HG03558 (cell line): ENCODE data around the gene RHOV.
"Not testable (repeated sequence)": the region's sequence is repeated elsewhere in the genome, so short reads cannot be mapped to it uniquely, and the experiment has no call there.

Experiments
- ATAC-seq: cut with Tn5 transposase; IDR thresholded peaks from one replicate; pipeline ENCODE4 v1.9.1; 2021; ENCODE audit warnings: moderate number of reproducible peaks; ENCODE audit not compliant: unreplicated experiment; ENCODE audit errors: extremely low read depth

RHOV gene

DNA sequence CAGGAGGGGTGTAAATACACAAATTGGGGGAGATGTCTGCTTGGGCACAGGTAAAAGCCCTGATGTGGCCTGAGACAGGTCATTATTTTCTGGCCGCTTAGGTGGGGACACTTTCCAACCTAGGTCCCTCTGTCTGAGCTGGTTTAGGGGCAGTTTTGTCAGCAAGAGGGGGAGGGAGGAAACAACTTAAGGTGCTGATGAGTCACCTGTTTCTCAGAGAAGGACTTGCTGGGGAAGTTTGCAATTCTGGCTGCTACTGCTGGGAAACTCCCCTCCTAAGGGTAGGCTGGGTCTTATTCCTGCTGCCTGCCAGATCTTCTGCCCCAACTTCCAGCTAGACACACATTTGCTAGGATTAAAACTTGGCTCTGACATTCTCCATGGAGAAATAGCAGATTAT, 4.8 kb upstream of the RHOV start:
- ATAC-seq = no peak

DNA sequence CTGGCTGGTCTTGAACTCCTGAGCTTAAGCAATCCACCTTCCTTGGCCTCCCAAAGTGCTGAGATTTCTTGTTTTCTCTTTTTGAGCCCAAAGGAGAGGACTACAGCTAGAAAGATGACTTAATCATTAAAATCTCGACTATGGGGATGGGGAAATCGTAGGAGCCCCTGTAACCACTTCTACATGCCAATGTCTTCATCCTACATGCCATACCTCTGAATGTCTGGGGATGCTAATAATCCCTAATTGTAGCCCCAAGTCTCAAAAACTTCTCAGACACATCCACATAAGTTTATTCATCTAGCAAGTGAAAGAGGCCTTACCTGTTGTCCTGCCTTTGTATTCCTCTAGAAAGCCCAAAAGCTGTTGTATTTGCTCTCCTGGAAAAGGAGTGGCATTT, 3.7 kb upstream of the RHOV start:
- no peak for ATAC-seq

DNA sequence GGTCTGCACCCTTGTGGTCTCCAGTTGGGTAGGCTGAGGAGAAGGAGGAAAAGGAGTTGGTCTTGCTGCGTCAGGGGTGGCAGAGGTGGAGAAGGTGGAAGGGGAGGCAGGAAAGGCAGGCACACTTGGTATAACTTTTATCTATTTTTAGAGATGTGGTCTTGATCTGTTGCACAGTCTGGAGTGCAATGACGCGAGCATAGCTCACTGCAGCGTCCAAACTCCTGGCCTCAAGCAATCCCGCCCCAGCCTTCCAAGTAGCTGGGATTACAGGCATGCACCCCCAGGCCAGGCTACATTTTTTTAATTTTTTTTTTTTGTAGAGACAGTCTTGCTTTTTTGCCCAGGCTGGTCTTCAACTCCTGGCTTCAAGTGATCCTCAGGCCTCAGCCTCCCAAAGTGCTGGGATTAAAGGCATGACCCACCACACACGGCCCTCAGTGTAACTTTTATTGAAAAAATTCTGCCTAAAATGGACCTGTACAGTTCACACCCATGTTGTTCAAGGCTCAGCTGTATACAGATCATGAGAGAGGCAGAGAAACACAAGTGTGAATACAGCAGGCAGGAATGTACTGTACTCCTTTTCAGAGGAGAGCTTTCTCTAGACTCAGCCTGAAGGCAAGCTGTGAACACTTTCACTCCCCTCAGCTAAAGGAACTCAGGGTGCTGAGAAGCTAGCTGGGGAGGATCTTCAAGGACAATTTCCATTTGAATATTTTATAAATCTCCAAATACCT, 2.1 kb upstream of the RHOV start:
- ATAC-seq = no peak

DNA sequence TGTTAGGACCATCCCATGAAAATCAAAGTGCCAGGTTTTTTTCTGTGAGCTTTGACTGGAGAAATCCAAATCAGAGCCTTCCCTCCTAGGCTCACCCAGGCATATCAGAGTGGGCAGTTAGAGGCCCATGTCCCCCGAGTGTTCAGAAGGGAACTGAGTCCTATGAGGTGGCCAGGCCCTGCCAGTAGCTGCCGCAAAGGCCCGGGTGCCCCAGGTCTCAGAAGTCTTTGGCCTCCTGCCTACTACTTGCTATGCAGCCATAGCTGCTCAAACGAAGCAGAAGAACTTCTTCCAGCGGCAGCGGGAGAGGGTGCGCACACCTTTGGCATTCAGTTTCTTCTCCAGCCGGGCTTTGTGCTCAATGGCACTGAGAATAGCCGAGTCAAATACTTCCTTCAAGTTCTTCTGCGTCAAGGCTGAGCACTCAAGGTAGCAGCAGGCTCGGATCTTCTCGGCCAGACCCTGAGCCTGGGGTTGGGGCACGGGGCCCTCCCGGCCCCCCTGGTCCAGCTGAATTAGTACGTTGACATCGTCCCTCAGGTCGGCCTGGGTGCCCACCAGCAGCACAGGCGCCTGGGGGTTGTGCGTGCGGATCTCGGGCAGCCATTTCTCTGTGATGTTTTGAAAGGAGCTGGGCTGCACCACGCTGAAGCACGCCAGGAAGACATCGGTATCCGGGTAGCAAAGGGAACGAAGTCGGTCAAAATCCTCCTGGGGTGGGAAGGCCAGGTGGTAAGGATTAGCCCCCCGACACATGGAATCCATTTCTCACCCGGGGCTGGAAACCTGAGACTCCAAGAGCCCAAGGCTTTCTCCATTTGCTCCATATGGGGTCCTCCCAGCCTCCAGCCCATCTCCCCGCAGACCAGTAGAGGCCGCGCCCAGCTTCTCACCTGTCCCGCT, 992 bp downstream of the RHOV start:
- no peak for ATAC-seq

DNA sequence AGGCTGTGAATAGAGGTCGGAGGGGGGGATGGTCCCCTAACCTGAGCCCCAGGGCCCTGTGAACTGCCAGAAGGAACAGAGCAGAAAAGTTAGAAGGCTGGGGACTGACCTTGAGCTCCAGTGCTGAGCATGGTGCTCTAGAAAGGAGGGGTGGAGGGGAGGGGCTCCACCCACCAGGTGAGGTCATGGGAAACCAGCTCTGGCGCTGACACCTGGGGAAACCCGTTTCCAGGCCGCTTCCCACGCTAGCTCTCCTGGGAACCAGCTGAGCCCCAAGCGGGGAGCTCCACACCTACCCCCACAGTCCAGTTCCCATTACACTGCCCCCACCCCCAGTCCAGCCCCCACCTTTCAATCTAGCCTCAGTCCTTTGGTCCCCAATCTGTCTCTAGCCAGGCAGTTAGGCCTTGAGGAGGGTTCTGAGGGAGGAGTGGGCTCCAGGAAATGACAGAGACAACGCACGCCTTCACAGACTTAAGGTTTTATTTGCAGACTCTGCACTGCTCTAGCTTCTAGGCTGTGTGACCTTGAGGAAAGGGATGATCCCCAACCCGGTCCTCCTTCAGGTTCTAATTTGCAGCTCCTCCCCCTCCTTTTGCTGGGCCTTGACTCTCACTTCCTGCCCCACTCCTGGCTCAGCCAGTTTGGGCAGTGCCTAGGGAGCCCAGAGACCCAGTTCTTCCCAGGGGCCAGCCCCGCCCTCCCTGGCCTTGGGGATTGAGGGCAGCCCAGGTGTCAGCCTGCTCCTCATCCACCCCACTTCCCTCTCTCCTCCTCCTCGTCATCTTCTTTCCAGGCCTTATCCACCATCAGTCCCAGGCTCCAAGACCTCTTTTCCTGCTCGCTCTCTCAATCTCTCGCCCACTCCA, 2.1 kb downstream of the RHOV start:
- ATAC-seq = no peak

DNA sequence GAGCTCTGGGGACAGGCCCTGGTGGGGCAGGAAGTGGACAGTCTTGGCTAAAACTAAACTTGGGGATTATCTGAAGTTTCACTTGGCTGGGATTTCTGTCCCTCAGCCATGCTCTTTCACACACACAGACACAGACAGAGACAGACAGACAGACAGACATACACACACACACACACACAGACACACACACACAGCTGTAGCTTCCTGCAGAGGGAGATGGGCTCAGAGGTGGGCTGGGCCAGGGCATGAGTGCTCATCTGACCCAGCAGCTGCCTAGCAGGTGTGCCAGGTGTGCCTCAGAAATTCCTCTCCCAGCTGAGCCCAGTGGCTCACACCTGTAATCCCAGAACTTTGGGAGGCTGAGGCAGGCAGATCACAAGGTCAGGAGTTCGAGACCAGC, 3.3 kb downstream of the RHOV start:
- no peak for ATAC-seq

DNA sequence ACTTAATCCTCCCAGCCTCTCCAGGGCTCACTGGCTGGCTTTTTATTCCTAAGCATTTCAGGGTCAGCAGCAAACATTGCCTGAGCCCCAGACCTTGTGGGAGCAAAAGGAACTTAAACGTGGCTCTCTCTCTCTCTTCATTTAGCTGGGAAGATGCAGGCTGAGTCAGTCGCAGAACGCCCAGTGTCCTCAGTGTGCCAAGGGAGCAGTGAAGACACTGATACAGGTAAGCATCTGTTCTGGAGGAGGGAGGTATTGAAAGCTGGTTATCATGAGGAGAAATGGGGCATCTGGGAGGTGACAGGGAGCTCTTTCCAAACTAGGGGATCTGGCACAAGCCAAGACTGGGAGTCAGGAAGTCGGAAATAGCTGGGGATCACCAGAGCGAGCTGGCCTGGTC, 4.3 kb downstream of the RHOV start:
- ATAC-seq = no peak

DNA sequence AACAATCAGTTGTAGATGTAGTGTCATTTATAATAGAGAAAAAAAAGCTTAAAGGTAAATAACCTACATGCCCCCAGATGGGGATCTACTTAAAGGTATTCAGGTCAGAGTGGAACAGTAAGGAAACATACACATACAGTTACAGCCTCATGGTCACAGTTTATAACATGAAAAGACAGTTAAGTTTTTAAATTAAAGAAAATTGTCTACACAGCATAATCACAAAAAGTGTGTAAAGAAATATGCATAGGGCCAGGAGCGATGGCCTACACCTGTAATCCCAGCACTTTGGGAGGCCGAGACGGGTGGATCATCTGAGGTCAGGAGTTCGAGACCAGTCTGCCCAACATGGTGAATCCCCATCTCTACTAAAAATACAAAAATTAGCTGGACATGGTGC, 6.8 kb downstream of the RHOV start:
- ATAC-seq = no peak

DNA sequence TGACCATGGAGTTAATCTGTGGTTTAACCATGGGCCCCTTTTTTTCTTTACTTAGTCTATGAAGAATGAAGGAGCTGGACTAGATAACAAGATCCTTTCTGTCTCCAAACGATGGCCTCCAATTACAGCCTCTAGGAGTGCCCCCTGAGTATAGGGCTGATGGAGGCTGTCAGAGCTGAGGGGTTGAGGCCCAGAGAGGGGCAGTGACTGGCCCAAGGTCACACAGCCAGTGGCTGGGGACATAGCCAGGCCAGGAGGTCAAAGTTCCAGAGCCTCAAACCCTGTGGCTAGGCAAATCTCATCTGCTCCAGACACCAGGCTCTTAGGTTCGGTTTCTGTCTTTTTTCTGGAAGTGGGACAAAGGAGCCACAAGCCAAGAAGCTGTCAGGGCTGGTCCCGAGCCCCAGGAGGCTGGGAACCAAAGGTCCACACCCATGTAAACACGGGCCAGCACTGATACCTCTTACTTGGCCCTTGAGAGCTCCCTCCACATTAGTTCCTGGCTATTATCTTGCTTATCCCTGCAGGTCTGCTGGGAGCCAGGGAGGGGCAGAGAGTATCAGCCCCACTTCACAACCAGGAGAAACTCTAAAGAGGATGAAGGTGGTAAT, 10.3 kb downstream of the RHOV start:
- ATAC-seq = no peak

DNA sequence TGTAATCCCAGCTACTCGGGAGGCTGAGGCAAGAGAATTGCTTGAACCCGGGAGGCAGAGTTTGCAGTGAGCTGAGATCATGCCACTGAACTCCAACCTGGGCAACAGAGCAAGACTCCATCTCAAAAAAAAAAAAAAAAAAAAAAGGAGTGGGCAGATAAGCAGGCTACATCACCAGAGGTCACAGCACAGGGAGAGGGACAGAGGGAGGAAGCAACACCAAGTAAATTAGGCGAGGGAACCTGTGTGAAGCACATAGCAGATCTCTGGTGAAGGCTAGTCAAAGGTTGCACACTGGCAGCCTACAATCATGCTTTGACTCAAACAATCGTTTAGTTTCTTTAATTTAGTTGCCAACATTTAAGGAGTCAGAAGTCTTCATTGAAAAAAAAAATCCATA, 12.9 kb downstream of the RHOV start:
- ATAC-seq = not testable (repeated sequence)

DNA sequence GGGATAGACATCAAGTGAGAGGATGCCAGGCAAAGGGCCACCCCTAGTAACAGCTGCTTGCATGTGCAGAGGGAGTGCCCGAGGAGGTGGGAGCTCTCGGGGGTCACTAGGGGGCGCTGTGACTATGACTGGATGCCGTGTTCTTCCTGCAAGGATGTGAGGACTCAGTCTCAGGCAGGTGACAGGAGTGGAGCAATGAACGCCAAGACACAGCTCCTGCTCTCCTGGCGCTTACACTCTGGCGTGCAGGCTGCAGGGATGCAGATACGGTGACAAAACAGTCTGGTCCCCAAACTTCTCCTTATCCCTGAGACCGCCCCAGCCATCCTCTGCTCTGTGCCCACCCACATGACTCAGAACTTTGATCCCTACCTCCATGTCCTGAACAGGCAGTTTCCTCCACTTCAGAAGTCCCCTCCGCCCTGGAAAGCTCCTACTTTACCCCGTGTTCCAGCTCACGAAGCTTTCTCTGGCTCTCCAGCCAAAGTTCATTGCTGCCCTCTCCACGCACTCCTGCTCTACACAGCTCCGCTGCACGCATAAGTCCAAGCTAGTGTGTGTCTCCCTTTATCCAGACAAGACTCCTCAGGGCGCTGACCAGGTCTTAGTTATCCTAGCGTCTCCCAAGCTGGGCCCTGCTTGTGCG, 14.7 kb downstream of the RHOV start:
- ATAC-seq = no peak

DNA sequence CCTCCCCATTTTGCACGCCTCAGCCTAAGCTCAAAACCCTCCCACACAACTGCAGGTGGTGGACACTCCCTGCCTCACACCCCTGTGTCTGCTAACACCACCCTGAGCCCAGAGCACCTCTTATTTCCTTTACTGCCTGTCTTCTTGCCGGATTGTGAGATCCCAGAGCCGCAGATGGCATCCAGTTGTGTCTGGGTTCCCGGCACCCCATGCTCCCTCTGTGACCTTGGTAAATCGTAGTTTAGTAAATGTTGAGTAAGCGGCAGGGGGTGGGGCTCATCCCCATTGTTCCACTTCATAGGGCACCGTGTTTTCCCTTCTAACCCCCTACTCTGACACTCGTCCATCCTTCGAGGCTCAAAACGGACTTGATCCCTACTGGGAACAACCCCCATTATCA, 15.3 kb downstream of the RHOV start:
- no peak for ATAC-seq

DNA sequence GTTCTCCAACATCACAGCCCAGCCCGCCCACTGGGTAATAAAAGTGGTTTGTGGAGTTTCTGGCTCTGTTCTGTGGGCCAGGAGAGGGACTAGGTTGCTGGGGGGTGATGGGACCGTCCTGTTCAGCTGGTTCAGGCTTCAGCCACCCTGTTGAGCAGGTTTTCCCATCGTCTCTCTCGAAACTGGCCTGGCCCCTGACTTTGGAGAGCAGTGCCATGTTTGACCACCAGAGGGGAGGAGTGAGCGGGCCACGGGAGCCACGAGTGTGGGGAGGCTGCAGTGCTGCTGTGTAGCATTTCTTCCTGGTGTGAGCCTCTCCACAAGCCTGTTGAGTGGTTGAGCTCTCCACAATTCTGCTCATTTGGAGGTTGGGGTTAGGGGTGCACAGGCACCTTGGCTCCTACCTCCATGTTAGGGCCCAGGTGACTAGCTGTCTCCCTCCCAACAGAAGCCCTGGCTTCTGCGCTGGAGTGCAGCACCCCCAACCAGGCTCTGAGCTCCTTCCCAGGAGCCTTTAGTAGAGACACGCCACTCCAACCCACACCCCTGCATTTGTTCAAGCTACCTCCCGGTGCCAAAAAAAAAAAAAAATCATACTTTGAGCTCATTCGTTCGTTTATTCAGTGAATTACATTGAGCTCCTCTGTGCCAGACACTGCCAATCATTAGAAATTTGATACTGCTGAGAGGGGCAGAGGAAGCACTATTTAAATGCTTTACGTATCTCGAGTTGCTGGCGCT, 16.3 kb downstream of the RHOV start:
- no peak for ATAC-seq

DNA sequence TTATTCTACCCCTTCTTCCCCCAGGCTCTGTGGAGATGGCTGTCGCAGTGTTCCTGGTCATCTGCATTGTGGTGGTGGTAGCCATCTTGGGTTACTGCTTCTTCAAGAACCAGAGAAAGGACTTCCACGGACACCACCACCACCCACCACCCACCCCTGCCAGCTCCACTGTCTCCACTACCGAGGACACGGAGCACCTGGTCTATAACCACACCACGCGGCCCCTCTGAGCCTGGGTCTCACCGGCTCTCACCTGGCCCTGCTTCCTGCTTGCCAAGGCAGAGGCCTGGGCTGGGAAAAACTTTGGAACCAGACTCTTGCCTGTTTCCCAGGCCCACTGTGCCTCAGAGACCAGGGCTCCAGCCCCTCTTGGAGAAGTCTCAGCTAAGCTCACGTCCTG, 17.3 kb downstream of the RHOV start:
- ATAC-seq = no peak

DNA sequence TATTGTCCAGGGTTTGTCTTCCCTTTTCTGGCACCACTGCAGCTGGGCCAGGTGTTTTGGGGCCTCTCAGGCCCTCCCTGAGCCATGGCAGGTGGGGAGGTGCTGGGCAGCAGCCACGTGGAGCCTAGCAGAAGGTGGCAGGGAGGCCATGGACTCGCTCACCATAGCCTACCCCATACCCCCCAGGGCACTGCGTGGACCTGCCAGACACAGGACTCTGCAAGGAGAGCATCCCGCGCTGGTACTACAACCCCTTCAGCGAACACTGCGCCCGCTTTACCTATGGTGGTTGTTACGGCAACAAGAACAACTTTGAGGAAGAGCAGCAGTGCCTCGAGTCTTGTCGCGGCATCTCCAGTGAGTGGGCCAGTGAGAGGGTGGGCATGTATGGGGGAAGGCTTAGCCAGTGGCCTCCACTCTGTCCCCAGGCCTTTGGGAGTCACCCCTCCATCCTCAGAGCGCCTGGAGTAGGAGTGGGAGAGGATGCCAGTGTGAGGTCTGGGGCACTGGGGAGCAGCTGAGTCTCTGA, 18.3 kb downstream of the RHOV start:
- no peak for ATAC-seq

DNA sequence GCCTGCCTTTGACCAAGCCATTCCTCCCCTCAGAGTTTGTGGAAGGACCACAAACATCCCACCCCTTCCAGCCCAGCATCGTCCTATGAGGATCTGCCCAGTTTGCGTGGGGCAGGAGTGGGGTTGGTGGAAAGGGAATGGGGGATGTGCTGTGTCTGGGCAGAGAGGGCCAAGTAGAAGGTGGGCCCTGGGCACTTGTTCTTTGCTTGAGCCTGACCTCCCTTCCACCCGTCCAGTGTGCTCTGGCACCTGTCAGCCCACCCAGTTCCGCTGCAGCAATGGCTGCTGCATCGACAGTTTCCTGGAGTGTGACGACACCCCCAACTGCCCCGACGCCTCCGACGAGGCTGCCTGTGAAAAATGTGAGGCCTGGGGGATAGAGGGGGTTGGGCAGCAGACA, 19.9 kb downstream of the RHOV start:
- no peak for ATAC-seq

DNA sequence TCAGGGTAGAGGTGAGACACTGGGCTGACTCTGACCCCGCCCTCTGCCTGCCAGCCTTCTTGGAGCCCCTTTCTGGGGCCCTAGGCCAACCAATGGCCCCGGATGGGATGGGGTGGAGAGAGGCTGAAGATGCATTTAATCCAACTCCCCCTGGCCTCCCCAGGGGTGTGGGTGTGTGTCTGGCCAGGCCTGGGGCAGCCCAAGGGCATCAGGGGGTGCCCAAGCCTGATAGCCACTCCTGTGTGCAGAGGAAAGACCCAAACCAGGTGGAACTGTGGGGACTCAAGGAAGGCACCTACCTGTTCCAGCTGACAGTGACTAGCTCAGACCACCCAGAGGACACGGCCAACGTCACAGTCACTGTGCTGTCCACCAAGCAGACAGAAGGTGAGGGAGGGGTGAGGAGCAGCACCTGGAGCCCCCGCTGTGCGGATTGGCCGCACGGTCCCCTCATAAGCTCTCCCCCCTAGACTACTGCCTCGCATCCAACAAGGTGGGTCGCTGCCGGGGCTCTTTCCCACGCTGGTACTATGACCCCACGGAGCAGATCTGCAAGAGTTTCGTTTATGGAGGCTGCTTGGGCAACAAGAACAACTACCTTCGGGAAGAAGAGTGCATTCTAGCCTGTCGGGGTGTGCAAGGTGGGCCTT, 20.7 kb downstream of the RHOV start:
- ATAC-seq = no peak

DNA sequence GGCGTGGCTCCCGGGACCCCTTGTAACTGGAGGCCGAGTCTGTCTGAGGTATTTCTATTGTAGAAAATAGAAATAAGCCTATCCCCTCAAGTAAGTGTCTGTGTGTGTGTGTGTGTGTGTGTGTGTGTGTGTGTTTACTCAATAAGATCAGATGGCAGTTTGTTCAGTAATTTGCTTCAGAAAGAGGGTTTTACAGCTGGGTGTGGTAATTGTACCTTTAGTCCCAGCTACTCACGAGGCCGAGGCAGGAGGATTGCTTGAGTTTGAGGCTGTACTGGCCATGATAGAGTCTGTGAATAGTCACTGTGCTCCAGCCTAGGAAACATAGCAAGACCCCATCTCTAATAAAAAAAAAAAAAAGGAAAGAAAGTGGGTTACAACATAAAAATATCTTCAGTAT, 21.5 kb downstream of the RHOV start:
- ATAC-seq = no peak
